ACC112 (cell line): ENCODE results near the gene ZP1.

Source experiments
- H2AFZ ChIP-seq: fragments of 200-600 bp; sonication (generic); one replicate; pipeline ENCODE4 v1.6.0; 2017; ENCODE audit warnings: antibody characterized with exemption, low read length; ENCODE audit not compliant: unreplicated experiment
- H3K27ac ChIP-seq: fragments of 200-600 bp; sonication (generic); 2 replicates; pipeline ENCODE4 v1.5.1; 2014; ENCODE audit warnings: low read depth, mild to moderate bottlenecking, antibody characterized with exemption, low read length, moderate library complexity
- H3K27me3 ChIP-seq: fragments of 200-600 bp; sonication (generic); 2 replicates; pipeline ENCODE4 v1.6.1; 2014; ENCODE audit warnings: mild to moderate bottlenecking, antibody characterized with exemption, low read length, moderate library complexity, mixed read lengths; ENCODE audit not compliant: insufficient read depth
- H3K36me3 ChIP-seq: fragments of 200-600 bp; sonication (generic); 2 replicates; pipeline ENCODE4 v1.6.1; 2016; ENCODE audit warnings: mild to moderate bottlenecking, antibody characterized with exemption, low read length, moderate library complexity, mixed read lengths; ENCODE audit not compliant: insufficient read depth
- H3K4me1 ChIP-seq: fragments of 200-600 bp; sonication (generic); one replicate; pipeline ENCODE4 v1.6.1; 2016; ENCODE audit warnings: low read length, mixed read lengths; ENCODE audit not compliant: insufficient read depth, unreplicated experiment, control insufficient read depth
- H3K4me3 ChIP-seq: fragments of 200-600 bp; sonication (generic); 2 replicates; pipeline ENCODE4 v1.5.1; 2014; ENCODE audit warnings: mild to moderate bottlenecking, low read depth, low read length
- H3K79me2 ChIP-seq: fragments of 200-600 bp; sonication (generic); one replicate; pipeline ENCODE4 v1.6.0; 2016; ENCODE audit warnings: low read length; ENCODE audit not compliant: control insufficient read depth, unreplicated experiment, insufficient read depth

The ZP1 gene

DNA sequence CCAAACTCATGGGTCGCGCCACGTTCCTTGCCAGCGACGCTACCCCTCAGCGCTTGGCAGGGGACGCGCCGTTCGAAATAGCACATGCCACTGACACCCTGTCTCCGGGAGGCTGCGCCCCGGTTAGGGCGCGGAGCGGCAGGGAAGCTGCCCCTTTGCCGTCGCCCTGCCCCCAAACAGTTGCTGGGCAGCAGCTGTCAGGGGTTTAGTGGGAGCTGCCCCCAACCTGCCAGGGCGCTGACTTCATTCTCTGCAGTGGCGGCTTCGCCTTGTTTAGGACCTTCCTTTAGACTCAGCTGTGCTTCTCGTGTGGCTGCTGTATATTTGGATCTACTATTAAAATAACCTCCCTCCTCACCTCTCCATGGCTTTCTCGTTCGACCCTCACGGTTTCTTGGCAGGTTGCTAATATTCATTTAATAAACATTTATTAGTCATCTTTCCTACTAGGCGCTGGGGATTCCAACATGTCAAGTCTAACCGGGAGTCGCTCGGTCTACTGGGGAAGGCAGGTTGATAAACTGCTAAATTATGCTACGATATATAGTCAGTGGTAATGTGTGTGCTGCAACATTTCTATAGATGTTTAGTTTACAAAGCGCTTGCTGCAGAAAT lies 47.4 kb downstream of the ZP1 start:
- H3K27ac ChIP-seq = no peak overlapping the region; the same call in 1 of the 2 replicates

GRCh38 chr11:60915248-60915914 lies 48.0 kb downstream of the ZP1 start:
- peak overlapping the region; percentile 74 for H3K27ac ChIP-seq
- H3K79me2 ChIP-seq = peaks cover 52% of the 10 kb centered on the region
- 0 out of 2 replicates have a peak, but pooled peaks cover 9% of the 10 kb centered on the region for H3K27me3 ChIP-seq
- H3K4me1 ChIP-seq = peaks cover 33% of the 10 kb centered on the region
- H2AFZ ChIP-seq = peak overlapping the region; percentile 12
- H3K36me3 ChIP-seq = peaks cover 4% of the 10 kb centered on the region; the same call in 1 of the 2 replicates
- peak overlapping the region; percentile 83 for H3K4me3 ChIP-seq

More for the DNA sequence above, 47.4 kb downstream of the ZP1 start:
- Histone ChIP-seq H3K27me3 (peaks cover 13% of the 10 kb centered on the region), H3K79me2 (peaks cover 51% of the 10 kb centered on the region), H2AFZ (peak overlapping the region; percentile 12), H3K4me1 (peaks cover 33% of the 10 kb centered on the region), H3K4me3 (peak overlapping the region; percentile 83), H3K36me3 (no peaks in the 10 kb centered on the region)

DNA sequence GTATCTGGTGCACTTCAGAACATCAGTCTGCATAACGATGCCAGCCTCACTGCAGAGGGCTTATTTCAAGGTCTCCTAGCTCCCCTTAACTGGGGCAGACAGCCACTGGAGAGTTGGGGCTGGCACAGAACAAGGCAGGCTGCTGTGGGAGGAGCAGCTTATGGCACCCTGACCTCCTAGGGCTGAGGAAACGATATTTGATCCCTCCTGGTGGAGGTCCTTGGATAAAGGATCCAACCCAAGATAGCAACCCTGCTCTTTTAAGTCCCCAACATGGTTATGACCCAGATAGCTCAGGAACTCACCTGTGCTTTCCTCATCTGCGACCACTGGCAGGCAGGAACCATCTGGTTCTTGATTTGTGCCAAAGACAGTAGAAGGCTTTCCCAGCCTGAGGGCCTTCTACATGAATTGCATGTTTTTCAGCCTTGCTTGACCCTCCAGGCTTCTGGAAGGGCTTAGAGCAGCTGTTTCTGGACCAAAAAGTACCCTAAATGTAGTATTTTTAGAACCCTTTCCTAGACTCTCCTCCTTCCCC lies 49.4 kb downstream of the ZP1 start:
- peaks cover 33% of the 10 kb centered on the region for H3K4me1 ChIP-seq
- no peak overlapping the region for H3K27ac ChIP-seq
- H3K27me3 ChIP-seq = no peaks in the 10 kb centered on the region
- H2AFZ ChIP-seq = no peak overlapping the region
- no peak overlapping the region for H3K4me3 ChIP-seq
- H3K36me3 ChIP-seq = peaks cover 8% of the 10 kb centered on the region; the same call in 1 of the 2 replicates
- peaks cover 52% of the 10 kb centered on the region for H3K79me2 ChIP-seq

DNA sequence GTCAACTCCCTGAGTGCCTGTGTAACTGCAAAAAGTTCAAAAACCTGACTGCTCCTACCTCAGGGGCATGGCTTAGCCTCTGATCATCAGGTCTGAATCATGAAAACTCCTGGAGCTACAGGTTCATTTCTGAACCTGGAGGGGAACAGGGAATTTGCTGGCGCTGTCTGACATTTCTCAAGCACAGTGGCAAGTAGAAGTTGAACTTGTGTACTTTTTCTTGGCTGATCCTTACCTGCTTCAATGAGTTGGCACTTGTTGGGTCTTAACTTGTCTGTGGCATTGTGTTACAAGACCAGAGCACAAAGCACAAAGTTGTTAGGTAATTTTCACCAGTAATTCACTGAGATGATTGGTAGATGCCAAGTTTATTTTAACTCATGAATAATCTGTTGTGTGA lies 49.9 kb downstream of the ZP1 start:
- H3K4me3 ChIP-seq = no peak overlapping the region
- H3K4me1 ChIP-seq = peaks cover 33% of the 10 kb centered on the region
- no peak overlapping the region for H2AFZ ChIP-seq
- no peaks in the 10 kb centered on the region for H3K27me3 ChIP-seq
- peaks cover 52% of the 10 kb centered on the region for H3K79me2 ChIP-seq
- peaks cover 8% of the 10 kb centered on the region; the same call in 1 of the 2 replicates for H3K36me3 ChIP-seq
- no peak overlapping the region for H3K27ac ChIP-seq

DNA sequence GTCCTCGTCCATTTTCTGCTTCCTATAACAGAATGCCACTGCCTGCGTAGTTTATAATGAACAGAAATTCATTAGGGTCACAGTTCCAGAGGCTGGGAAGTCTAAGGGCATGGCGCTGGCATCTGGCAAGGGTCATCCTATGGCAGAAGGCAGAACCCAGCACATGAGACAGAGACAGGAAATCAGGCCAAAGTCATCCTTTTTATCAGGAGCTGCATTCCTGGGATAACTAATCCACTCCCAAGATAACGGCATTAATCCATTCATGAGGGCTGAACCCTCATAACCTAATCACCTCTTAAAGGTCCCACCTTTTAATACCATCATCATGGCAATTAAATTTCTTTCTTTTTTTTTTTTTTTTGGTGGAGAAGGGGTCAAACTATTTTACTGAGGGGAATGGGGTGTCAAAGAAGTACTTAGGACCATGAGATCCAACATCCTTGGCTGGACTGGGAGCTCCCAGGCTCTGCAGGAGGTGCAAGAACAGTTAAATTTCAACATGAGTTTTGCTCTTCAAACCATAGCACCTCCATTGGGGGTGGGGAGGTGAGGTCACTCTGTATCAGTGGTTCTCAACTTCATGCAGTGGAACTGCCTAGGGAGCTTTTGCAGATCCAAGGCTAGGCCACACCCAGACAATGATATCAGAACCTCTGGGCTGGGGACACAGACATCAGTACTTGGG lies 51.1 kb downstream of the ZP1 start:
- H3K79me2 ChIP-seq = peaks cover 52% of the 10 kb centered on the region
- H3K4me1 ChIP-seq = peaks cover 28% of the 10 kb centered on the region
- H3K27ac ChIP-seq = no peak overlapping the region
- H3K36me3 ChIP-seq = peaks cover 8% of the 10 kb centered on the region; the same call in 1 of the 2 replicates
- no peak overlapping the region for H3K4me3 ChIP-seq
- no peaks in the 10 kb centered on the region for H3K27me3 ChIP-seq
- H2AFZ ChIP-seq = no peak overlapping the region

- peaks cover 30% of the 10 kb centered on the region for H3K4me1 ChIP-seq
- peaks cover 52% of the 10 kb centered on the region for H3K79me2 ChIP-seq
- no peak overlapping the region for H2AFZ ChIP-seq
- no peak overlapping the region for H3K4me3 ChIP-seq
- no peaks in the 10 kb centered on the region for H3K27me3 ChIP-seq
- peaks cover 8% of the 10 kb centered on the region; the same call in 1 of the 2 replicates for H3K36me3 ChIP-seq
- no peak overlapping the region for H3K27ac ChIP-seq
Observed at GRCh38 chr11:60918939-60919265, 51.6 kb downstream of the ZP1 start.

DNA sequence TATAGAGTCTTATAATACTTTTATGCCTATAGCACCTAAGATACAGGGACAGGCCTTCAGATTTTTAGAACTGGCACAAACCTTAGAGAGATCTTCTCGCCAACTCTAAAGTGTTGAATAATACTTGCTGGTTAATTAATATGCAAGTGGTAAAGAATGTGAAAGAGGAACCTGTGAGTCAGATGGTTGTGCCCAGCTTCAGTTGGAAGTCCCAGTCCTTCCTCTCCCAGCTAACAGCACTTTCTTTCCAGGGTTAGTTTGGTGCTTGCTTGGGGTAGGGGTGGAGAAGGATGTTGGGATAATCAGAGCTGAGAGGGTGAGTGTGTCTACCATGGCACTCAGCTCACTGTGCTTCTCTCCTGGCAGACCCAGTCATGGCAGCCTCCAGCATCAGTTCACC lies 52.0 kb downstream of the ZP1 start:
- Histone ChIP-seq H3K27ac (no peak overlapping the region), H3K79me2 (peaks cover 49% of the 10 kb centered on the region), H3K36me3 (peaks cover 8% of the 10 kb centered on the region; the same call in 1 of the 2 replicates), H3K27me3 (no peaks in the 10 kb centered on the region), H3K4me1 (peaks cover 33% of the 10 kb centered on the region), H2AFZ (no peak overlapping the region), H3K4me3 (no peak overlapping the region)

DNA sequence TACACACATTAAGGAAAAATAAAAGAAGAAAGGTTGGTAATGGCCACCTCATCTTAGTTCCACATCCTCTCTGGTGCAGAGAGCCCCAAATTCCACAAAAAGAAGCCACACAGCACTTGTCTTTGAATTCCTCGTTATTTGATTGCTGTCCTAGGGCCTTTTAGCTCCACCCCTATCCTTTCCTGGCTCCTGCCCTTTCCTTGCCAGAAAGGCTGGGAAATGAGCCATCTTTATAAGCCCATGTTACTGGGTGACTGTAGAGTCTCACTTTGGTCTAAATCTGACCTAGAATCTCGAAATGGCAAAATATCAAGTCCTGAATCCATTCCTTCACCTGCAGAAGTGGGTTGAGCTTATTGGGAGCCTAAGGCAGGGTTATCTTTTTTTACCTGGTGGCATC lies 52.6 kb downstream of the ZP1 start:
- Histone ChIP-seq H3K4me3 (no peak overlapping the region), H3K4me1 (peaks cover 33% of the 10 kb centered on the region), H3K27ac (no peak overlapping the region), H2AFZ (no peak overlapping the region), H3K27me3 (no peaks in the 10 kb centered on the region), H3K79me2 (peaks cover 45% of the 10 kb centered on the region), H3K36me3 (peaks cover 8% of the 10 kb centered on the region; the same call in 1 of the 2 replicates)

DNA sequence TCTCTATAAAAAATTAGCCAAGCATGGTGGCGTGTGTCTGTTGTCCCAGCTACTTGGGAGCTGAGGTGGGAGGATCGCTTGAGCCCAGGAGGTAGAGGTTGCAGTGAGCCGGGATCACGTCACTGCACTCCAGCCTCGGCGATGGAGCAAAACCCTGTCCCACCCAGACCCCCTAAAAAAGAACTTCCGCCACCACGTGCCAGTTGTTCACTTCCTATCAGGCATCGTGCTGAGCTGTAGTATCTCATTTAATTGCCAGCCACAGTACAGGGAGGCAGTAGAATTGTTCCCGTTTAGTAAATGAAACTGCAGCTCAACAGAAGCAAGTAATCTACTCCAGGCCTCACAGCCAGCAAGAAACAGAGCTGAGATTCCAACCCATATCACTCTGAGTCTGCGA lies 53.9 kb downstream of the ZP1 start:
- no peak overlapping the region for H3K4me3 ChIP-seq
- H3K4me1 ChIP-seq = peaks cover 40% of the 10 kb centered on the region
- no peaks in the 10 kb centered on the region for H3K27me3 ChIP-seq
- H2AFZ ChIP-seq = no peak overlapping the region
- peaks cover 8% of the 10 kb centered on the region; the same call in 1 of the 2 replicates for H3K36me3 ChIP-seq
- H3K27ac ChIP-seq = no peak overlapping the region
- H3K79me2 ChIP-seq = peaks cover 35% of the 10 kb centered on the region

DNA sequence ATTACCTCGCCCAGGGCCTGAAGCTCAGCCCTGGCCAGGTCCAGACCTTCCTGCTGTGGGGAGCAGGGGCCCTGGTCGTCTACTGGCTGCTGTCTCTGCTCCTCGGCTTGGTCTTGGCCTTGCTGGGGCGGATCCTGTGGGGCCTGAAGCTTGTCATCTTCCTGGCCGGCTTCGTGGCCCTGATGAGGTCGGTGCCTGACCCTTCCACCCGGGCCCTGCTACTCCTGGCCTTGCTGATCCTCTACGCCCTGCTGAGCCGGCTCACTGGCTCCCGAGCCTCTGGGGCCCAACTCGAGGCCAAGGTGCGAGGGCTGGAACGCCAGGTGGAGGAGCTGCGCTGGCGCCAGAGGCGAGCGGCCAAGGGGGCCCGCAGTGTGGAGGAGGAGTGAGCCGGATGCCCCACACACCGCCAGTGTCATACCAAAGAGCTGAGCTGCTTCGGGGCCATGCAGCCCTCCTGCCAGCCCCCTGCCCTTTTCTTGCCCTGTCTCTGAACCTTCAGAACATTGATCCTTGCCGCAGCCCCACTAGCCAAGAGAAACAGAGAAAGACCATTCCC lies 54.5 kb downstream of the ZP1 start:
- H3K27ac ChIP-seq = no peak overlapping the region
- H3K4me3 ChIP-seq = no peak overlapping the region
- H3K36me3 ChIP-seq = peaks cover 8% of the 10 kb centered on the region; the same call in 1 of the 2 replicates
- H3K4me1 ChIP-seq = peaks cover 36% of the 10 kb centered on the region
- no peak overlapping the region for H2AFZ ChIP-seq
- H3K27me3 ChIP-seq = no peaks in the 10 kb centered on the region
- peaks cover 29% of the 10 kb centered on the region for H3K79me2 ChIP-seq
